ENCODE results near the gene CNIH3. TPM values are rescaled to one million over a fixed set of nuclear protein-coding genes. Genes with fewer than 3 reads are reported as not detected.
"Not testable (repeated sequence)": the region's sequence is repeated elsewhere in the genome, so short reads cannot be mapped to it uniquely, and the experiment has no call there.

CNIH3 gene
- polyA plus RNA-seq, 4 donors: 9.6 to 11.2 (median 10.2) TPM

- DNase-seq (ENCODE audit: low read depth in 4 of 4, low spot score in 3 of 4): peak in 2 of 4 donors; percentile 18 to 47
Observed at GRCh38 chr1:224683936-224684335, 67.8 kb downstream of the CNIH3 start.

DNA sequence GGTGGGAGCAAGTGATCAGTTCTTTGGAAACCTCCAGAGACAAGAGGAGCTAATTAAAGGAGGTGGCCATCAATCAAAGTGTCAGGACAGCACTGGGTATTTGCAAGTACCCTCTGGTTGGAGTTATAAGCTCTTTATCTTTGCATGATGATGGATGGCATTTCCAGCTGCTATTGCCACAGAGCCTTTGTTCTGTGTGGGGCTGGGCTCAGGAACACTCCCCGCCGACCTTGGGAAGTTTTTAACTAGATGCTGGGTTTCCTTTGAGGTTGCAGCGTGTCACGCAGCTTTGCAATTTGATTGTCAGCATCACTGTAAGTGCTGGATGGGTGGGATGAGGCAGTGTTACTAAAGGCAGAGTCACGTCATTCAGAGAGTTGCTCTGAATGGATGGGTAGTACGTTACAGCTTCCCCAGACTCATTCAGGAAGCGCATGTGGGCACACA is 68.9 kb downstream of the CNIH3 start:
- DNase-seq (ENCODE audit: low read depth in 4 of 4, low spot score in 3 of 4): peak in 1 of 4 donors; percentile 35

- DNase-seq (ENCODE audit: low read depth in 4 of 4, low spot score in 3 of 4): not testable (repeated sequence)
Observed at GRCh38 chr1:224686140-224686539, 70.0 kb downstream of the CNIH3 start.

DNA sequence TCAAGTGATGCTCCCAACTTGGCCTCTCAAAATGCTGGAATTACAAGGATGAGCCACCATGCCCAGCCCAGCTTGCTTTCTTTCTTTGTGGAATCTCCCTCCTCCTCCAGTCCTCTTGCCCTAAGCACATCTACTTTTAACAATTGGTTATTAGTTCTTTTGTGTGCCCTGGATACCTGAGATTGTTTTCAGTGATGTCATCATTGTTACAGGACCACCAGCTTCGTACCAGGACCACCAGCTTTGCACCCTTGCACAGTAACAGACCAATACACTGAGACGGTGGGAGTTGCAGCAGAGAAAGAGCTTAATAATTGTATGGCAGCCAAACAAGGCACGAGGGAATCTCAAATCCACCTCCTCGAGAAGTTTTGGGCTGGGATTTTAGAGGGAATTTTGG is 71.3 kb downstream of the CNIH3 start:
- no peak for DNase-seq (ENCODE audit: low read depth in 4 of 4, low spot score in 3 of 4)

DNA sequence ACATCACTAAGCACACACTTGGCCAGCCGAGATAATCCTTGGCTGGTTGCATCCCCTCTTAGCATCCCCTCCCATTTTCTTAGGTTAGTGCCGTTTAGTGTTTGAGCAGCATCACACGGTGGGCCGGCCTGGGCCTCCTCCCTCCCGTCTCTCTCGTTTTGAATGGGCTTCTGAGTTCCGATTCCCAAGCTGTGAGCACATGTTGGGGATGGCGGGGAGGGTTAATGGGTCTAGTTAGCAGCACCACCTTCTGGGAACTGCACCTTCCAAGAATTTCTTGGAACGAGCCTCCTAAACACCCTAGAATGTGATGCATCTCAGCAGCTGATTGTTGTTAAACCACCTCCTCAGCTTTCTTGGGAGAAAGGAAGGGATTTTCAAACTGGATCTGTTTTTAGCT is 73.3 kb downstream of the CNIH3 start:
- no peak for DNase-seq (ENCODE audit: low read depth in 4 of 4, low spot score in 3 of 4)

DNA sequence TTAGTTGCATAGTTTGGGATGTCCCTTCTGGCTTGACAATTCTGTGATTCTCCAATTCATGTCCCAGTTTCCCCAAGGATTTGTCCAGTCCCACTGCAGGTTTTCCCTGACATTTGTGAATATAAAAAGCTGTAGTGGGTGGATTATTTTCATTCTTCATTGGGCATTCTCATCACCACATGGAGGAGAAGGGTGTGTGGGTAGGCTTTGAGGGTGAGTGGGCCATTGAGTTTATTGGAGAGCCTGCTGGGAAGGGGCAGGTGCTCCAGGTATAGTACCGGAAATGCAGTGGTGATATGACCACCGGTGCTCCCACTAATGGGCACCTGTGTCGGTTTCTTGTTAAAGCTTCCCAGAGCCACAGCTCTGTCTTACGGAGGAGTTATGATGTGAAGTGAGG is 74.5 kb downstream of the CNIH3 start:
- no peak for DNase-seq (ENCODE audit: low read depth in 4 of 4, low spot score in 3 of 4)

- DNase-seq (ENCODE audit: low read depth in 4 of 4, low spot score in 3 of 4): no peak
Observed at GRCh38 chr1:224691148-224691925, 75.2 kb downstream of the CNIH3 start.

- DNase-seq (ENCODE audit: low read depth in 4 of 4, low spot score in 3 of 4): no peak
Observed at GRCh38 chr1:224694969-224695368, 78.9 kb downstream of the CNIH3 start.

GRCh38 chr1:224696021-224696420 is 79.9 kb downstream of the CNIH3 start:
- DNase-seq (ENCODE audit: low read depth in 4 of 4, low spot score in 3 of 4): no peak

- no peak for DNase-seq (ENCODE audit: low read depth in 4 of 4, low spot score in 3 of 4)
Observed at GRCh38 chr1:224696891-224697765, 81.0 kb downstream of the CNIH3 start.

GRCh38 chr1:224698015-224698451 is 81.9 kb downstream of the CNIH3 start:
- no peak for DNase-seq (ENCODE audit: low read depth in 4 of 4, low spot score in 3 of 4)

GRCh38 chr1:224700918-224701531 is 84.9 kb downstream of the CNIH3 start:
- no peak for DNase-seq (ENCODE audit: low read depth in 4 of 4, low spot score in 3 of 4)

GRCh38 chr1:224703702-224704101 is 87.6 kb downstream of the CNIH3 start:
- DNase-seq (ENCODE audit: low read depth in 4 of 4, low spot score in 3 of 4): no peak

GRCh38 chr1:224704107-224704735 is 88.1 kb downstream of the CNIH3 start:
- no peak for DNase-seq (ENCODE audit: low read depth in 4 of 4, low spot score in 3 of 4)

DNA sequence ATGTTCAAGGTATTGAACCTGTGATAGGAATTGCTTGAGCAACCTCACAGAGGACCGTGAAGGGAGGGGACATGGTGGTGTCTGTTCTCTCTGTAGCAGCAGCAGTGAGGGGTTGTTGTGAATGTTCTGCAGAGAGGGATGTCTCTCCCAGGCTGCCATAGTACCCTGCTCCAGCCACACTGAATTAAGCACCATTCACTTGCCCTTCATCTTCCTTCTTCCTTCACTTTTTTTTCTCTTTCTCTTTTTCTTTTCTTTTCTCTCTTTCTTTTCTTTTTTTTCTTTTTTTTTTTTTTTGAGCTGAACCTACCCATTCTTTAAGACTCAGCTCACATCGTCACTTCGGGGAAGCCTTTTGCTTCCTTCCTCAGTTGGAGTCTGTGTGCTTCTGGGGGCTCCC is 89.5 kb downstream of the CNIH3 start:
- no peak for DNase-seq (ENCODE audit: low read depth in 4 of 4, low spot score in 3 of 4)

DNA sequence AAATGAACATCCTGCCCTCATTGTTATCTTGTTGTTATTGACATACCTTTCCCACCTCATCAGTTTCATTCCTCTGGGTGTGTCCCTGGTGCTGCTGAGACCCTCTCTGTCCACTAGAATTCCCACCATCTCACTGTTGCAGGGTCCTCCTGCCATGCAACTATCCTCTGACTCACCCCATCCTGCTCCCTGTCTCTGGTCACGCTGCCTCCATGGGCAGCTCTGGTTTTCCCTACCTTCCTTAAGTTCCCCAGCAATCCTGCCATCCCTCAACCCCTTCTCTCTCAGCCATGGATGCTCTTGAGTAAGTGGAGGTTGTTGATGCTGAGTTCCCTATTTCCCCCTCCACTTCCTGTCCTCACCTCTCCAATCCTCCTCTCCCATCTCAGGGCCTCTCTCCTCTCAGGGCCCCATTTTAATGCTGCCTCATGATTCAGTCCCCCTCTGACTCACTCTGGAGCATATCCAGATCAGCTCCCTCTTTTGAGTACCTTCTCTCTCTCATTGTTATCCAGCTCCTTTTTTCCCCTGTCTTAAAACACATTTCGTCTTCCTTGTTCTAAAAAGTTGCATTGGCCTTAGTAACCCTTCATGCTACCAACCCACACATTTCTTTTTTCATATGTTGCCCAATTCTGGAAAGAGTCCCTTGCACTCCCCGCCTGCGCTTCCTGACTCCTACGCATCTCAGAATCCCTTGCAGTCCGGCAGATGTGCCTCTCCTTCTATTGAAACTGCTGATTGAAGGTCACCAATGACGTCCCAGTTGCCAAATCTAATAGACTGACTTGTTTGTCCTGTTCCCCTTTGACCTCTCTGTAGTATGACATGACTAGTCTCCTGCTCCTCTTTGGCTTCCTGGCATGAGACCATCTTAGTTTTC is 92.0 kb downstream of the CNIH3 start:
- no peak for DNase-seq (ENCODE audit: low read depth in 4 of 4, low spot score in 3 of 4)

GRCh38 chr1:224710196-224710595 is 94.1 kb downstream of the CNIH3 start:
- no peak for DNase-seq (ENCODE audit: low read depth in 4 of 4, low spot score in 3 of 4)

DNA sequence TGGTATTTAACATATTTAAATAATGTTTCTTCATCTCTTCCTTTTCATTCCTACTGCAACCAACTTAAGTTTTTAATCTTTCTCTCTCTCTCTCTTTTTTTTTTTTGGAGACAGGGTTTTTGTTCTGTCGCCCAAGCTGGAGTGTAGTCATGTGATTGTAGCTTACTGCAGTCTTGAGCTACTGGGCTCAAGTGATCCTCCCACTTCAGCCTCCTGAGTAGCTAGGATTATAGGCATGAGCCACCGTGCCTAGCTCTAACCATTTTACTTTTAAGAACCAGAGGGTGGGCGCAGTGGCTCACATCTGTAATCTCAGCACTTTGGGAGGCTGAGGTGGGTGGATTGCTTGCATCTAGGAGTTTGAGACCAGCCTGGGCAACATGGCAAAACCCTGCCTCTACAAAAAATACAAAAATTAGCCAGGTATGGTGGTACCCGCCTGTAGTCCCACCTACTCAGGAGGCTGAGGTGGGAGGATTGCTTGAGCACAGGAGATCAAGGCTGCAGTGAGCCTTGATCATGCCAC is 95.2 kb downstream of the CNIH3 start:
- not testable (repeated sequence) for DNase-seq (ENCODE audit: low read depth in 4 of 4, low spot score in 3 of 4)

DNA sequence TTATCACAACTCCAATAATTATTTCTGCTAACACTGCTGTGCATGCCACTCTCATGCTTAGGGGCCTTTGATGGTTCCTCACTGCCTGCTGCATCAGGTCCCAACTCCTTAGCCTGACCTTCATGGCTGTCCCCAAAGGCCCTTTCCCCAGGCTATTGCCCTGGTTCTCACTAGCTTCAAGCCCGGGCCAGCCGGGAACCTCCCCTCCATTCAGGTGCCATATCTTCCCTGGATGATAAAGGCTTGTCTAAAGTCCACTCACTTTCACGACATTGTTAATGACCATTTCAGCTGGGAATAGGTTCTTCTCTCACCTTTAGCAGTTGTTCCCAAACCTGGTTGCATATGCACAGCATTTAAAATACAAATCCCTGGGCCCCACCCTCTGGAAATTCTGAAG is 95.8 kb downstream of the CNIH3 start:
- DNase-seq (ENCODE audit: low read depth in 4 of 4, low spot score in 3 of 4): no peak
